IPS-18c (cell line): ENCODE results near the gene MEPCE.

Experiments
- H3K4me3 ChIP-seq: 2 replicates; pipeline ENCODE4 v1.7.0; 2013; ENCODE audit warnings: low read depth, mild to moderate bottlenecking, low read length, moderate library complexity; ENCODE audit not compliant: insufficient read depth
- H3K9me3 ChIP-seq: one replicate; pipeline ENCODE4 v1.6.1; 2013; ENCODE audit warnings: mild to moderate bottlenecking, low read length, moderate library complexity; ENCODE audit not compliant: control insufficient read depth, insufficient read depth

The MEPCE gene

GRCh38 chr7:100469227-100470044, 39.8 kb downstream of the MEPCE start:
- Histone ChIP-seq H3K9me3 (no peaks in the 10 kb centered on the region), H3K4me3 (no peak overlapping the region)

GRCh38 chr7:100471021-100471420, 41.4 kb downstream of the MEPCE start:
- Histone ChIP-seq H3K9me3 (no peaks in the 10 kb centered on the region), H3K4me3 (no peak overlapping the region)

GRCh38 chr7:100472121-100472851, 42.7 kb downstream of the MEPCE start:
- Histone ChIP-seq H3K4me3 (no peak overlapping the region), H3K9me3 (no peaks in the 10 kb centered on the region)

GRCh38 chr7:100472854-100473499, 43.3 kb downstream of the MEPCE start:
- H3K4me3 ChIP-seq: no peak overlapping the region

GRCh38 chr7:100475549-100475948, 45.9 kb downstream of the MEPCE start:
- H3K9me3 ChIP-seq: no peaks in the 10 kb centered on the region
- H3K4me3 ChIP-seq: no peak overlapping the region

More at GRCh38 chr7:100472854-100473499, 43.3 kb downstream of the MEPCE start:
- no peaks in the 10 kb centered on the region for H3K9me3 ChIP-seq

GRCh38 chr7:100476101-100476780, 46.6 kb downstream of the MEPCE start:
- Histone ChIP-seq H3K4me3 (no peak overlapping the region), H3K9me3 (no peaks in the 10 kb centered on the region)

- Histone ChIP-seq H3K9me3 (no peaks in the 10 kb centered on the region), H3K4me3 (peak overlapping the region; percentile 31)
Measured at GRCh38 chr7:100476903-100477870, 47.6 kb downstream of the MEPCE start.

- H3K4me3 ChIP-seq: peak overlapping the region; percentile 89
- no peaks in the 10 kb centered on the region for H3K9me3 ChIP-seq
Measured at GRCh38 chr7:100477871-100478267, 48.2 kb downstream of the MEPCE start.

GRCh38 chr7:100478958-100479660, 49.5 kb downstream of the MEPCE start, which contains the start of gene TSC22D4:
Gene TSC22D4, minus strand, starts transcription at chr7:100479214. Its CDS starts 1,176 bp downstream, at chr7:100478038.
- Histone ChIP-seq H3K9me3 (no peaks in the 10 kb centered on the region), H3K4me3 (peak within 1 kb of the TSS; percentile 89)

- Histone ChIP-seq H3K4me3 (no peak overlapping the region), H3K9me3 (no peaks in the 10 kb centered on the region)
Measured at GRCh38 chr7:100481466-100481865, 51.8 kb downstream of the MEPCE start.

- H3K4me3 ChIP-seq: peak overlapping the region; percentile 76
Measured at GRCh38 chr7:100482728-100483089, 53.1 kb downstream of the MEPCE start.

GRCh38 chr7:100483090-100483721, 53.6 kb downstream of the MEPCE start:
- no peaks in the 10 kb centered on the region for H3K9me3 ChIP-seq

More at GRCh38 chr7:100482728-100483089, 53.1 kb downstream of the MEPCE start:
- H3K9me3 ChIP-seq: no peaks in the 10 kb centered on the region

More at GRCh38 chr7:100483090-100483721, 53.6 kb downstream of the MEPCE start:
- peak overlapping the region; percentile 76 for H3K4me3 ChIP-seq
